ENCODE results near the gene GSK3A.

DNA sequence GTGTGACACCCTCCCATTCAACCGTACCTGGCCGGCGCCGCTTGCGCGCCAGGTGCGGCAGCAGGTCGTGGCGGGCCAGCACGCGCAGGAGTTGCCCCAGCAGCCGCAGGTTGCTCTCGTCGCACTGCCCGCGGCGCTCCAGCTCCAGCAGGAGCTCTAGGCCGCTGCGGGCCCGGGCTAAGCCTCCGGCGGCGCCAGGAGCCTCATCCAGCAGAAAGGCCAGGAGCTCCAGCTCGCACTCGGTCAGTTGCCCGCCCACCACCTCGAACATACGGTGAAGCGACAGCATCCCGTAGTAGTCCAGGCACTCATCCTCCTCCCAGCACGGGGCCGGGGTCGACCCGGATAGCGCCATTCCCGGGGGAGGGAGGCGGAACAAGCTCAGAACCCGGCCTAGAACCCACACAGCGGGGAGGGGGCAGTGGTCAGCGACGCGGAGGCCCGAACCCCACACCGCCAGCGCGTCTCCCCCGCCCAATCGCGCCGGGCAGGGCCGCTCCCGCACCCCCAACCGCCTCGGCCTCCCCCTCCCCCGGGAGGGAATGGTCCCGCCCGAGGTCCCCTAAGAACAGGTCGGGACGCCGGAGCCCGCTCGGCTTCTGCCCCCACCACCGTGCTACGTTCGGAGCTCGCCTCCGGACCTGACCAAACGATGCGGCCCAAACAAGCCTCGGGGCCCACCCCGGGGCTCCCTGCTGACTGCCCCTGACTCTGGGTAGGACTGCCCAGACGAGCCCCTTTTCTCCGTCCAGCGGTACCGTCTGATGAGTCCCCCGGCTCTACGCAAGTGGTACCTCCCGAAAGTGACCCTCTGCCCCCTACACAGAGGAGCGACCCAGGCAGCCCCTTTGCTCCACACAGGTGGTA lies 25.5 kb downstream of the GSK3A start:
- TF ChIP-seq POLR2AphosphoS5 (IDR thresholded peaks at IDR 0.05; ENCODE audit: low read depth, low read length) (no peak), TAF1 (IDR thresholded peaks at IDR 0.05; ENCODE audit: low read depth, low read length) (no peak), POLR2A (IDR thresholded peaks at IDR 0.05; ENCODE audit: low read depth, low read length) (no peak), POU2F2 (IDR thresholded peaks at IDR 0.05; ENCODE audit: low read depth, low read length) (no peak), SPI1 (IDR thresholded peaks at IDR 0.05; ENCODE audit: low read depth, low read length) (no peak), PAX5 (IDR thresholded peaks at IDR 0.05; ENCODE audit: insufficient read depth, low read length, severe bottlenecking) (no peak)

All from GM12891 (cell line).